HG02763 (cell line): Measurements from ENCODE around the gene SOX6.
A peak's percentile ranks its signal among the peaks of the same experiment; 100 is the strongest.

Experiments
- ATAC-seq: cut with Tn5 transposase; IDR thresholded peaks from one replicate; pipeline ENCODE4 v1.9.1; 2021; ENCODE audit warnings: mild to moderate bottlenecking, moderate library complexity; ENCODE audit not compliant: unreplicated experiment

The SOX6 gene

DNA sequence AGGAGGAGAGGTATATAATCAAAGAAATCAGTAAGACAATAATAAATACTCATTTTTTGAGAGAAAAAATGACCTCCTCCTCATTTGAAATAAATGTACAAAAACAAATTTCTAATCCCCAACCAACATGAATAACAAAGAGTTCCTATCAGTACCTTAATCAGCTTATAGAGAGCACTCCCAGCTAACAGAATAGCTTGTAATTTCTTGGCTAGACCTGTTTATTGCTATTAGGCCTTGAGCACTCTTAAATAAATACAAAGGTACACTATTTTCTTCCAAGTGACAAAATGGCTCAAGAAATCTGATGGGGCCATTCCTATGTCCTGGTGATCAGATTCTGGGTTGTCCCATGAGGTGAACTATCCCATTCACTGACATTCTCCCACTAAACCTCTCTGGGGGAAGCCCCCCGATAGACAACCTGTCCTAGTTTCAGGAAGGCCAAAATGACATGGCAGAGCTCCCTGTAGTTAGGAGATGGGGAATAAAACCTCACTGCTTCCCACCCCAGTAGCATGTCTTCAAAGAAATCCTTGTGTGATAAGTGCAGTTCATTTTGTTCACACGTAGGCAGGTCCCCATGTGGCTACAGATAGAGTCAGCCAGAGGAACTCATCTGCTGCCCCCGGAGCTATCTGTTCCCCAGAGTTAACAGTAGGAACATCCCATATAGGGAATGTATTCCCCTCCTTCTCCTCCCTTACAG lies 385.7 kb downstream of the SOX6 start:
- ATAC-seq, result no peak

DNA sequence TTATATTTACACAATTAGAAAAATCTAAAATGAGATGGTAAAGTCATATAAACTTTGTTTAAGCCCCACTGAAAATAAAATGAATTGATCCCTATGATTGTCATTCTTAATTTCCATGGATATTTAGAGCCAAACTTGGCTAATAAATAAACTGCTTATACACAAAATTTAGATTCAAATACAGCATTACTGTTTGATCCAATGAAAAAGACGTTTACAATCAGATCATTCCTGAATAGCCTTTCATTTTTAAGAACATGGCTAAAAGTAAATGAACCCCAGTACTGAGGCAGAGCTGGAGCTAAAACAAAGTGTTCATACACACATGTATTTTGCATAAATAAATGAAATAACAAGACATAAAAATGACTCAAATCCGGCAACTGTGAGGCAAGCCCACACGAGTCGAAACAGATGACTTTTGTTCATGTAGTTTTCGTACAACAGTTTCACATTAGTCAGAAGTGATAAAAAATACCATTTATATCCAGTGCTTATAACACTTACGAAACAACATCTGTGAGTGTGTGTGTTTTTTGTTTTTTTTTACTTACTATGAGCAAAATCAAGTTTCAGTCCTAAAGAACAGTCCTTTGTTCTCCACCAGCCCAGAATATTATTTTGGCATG lies 386.5 kb downstream of the SOX6 start:
- no peak for ATAC-seq

DNA sequence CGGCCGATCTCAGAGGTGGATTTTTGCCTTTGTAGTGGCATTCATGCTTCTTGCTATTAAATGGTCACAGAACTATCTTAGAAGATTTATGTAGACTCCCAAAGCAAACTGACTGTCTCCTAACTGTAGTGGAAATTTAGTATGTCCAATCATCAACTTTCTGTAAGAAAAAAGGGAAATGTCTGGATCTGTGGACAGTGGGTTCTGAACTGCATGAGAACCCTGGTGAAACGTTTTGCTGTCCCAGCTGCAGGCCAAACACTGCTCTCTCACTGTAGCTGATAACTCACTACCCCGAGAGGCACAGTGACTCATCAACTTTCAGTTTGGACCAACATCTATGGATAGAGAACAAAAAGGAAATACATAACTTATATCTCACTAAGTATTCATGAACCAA lies 387.1 kb downstream of the SOX6 start:
- ATAC-seq, result peak; percentile 73

DNA sequence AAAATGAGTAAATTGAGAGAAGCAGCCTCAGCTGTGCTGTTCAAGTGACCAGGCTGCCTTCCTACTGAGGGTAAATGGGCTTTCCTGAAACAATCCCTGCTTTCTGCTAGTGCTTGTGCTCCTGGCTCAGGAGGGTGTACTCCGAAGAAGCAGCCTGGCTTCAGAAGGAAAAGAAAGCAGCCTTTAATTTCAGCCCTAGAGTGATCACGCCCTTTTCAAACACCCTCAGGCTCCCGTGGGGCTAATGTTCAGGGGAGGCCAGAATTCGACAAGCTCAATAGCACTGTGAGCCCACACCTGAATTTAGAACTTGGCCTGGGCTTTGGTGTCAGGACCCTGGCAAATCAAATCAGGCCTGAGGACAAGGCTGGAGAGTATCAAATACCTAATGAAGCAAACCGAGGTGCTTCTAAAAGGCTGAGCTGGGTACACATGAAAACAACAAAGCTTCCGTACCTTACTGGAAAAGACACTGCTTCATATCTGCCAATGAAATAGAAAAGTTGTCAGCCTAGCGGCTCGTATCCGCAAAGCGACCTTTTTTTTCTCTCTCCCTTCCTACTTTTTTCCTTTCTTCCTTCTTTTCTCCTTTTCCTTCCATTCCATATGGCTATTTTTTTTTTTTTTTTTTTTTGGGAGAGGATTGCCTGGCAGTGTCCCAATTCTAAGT lies 387.8 kb downstream of the SOX6 start:
- no peak for ATAC-seq

DNA sequence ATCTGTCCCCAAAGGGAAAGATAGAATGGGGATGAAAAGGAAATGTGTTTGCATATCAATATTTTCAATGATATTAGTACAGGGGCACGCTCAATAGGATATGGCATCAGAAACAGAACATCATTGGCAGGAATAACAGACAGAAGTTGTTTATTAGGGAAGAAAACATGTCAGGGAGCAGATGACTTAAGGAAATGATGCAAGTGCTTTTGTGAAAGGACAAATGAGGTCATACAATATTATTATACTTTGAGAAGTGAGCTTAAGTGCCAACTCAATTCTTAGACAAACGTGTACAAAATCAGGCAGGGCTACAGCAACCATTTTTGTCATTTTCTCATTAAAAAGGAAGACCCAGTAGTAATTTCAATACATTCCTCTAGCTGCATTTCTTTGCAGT lies 388.4 kb downstream of the SOX6 start:
- no peak for ATAC-seq

DNA sequence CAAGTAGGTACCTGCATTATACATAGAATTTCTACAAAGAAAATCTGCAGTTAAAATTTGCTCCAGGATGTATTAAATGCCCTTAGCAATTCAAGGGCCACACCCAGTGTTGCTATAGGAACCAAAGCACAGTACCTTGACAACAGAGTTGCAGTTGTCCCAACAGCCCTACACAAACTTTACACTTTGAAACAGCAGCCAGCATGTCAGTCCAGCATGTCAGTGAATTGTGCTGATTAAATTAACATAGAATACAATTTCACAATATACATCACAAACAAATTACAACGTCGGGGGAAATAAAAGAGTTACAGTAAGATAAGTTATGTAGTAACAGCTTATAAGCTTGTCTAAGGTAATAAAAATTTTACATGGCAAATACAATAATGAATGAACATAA lies 389.2 kb downstream of the SOX6 start:
- ATAC-seq, result no peak

DNA sequence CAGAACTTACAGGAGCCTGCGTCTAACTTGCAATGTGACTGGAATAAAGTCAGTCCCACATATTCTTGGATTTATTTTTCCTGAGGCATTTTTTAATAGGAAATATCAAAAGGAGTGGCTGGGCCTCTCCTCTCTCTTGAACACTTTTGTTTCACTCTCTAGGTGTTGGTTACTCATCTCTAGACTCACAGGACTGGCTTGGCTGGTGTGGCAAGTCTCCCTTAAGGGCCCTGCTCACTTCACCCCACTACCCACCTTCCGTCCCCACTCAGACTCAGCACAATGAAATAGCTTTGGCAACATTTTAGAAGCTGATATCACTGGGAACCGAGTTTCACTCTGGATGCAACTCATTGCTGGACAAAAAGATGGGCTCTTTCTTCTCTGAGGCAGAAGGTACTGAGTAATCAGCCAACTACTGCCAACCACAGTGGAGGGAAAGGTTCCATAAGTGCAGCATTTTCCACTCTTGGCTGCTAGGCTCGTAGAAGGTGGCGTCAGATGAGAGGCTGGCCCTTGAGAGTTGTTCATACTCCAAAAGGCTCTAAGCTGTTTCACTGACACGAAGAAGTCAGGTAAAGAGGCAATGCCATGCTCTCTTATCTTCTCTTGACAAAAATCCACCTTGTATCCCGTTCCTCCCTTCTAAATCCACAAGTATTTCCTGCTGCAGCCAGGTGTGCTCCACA lies 390.6 kb downstream of the SOX6 start:
- ATAC-seq, result no peak

DNA sequence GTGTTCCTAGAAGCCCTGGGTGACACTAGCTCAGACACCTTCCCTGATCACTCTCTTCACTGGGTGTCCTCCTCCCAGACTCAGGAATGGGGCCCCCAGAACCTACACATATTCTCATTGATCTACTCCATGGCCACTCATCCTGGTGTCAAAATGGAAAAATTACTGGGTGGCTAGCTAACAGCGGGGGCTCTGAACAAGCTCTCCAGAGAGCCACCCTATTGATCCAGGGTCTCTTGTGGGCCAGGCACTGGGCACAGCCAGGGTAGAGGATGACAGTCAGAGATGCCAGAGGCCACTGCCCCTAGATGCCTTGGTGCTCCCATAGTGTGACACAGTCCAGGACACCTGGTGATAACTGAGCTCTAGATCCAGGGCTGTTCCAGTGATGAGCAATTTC lies 393.1 kb downstream of the SOX6 start:
- ATAC-seq, result no peak

DNA sequence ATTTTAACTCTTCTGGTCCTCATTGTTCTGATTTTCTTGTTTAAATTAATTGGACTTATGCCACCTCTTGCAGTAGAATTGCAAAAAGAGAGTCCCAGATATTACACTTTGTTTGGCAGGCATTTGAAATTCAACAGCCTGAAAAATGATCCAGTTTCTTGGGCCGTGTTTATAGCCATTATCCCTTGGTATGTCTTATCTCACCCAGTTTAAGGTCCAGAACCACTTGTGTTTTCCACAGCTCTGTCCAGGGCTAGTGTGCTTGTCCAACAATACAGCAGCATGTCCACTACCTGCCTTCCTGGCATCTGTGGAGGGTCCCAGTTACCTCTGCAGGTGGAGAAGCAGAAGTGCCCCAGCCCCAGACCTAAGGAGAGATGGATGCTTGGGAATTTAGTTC lies 397.4 kb downstream of the SOX6 start:
- ATAC-seq, result no peak

DNA sequence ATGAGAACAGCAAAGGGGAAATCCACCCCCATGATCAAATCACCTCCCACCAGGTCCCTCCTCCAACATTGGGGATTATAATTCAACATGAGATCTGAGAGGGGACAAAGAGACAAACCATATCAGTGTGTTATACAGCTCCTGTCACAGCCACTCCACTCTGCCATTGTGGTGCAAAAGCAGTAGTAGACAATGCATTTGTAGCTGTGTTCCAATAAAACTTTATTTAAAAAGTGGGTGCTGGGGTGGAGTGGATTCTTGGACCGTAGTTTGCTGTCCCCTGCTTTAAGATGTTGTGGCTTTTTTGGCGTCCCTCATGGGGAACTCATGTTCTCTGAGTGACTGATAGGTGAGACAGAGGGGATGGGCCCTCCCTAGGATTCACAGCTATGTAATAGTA lies 399.1 kb downstream of the SOX6 start:
- no peak for ATAC-seq

DNA sequence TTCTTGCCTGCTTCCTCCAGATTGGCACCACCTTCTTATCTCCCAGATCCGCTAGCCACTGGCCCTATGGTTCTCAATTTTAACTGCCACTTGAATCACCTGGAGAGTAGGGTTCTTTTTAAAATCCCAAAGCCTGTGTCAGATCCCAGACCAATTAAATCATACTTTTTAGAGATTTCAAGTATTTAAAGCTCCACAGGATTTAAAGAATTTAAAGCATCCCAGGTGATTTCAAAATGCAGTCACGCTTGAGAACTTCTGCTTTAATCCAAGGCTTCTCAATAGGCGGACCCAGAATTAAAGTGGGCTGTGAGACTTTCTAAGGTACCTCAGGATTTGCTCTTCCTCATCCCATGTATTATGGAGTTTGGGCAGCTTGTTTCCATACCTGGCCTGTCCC lies 400.0 kb downstream of the SOX6 start:
- ATAC-seq, result no peak

DNA sequence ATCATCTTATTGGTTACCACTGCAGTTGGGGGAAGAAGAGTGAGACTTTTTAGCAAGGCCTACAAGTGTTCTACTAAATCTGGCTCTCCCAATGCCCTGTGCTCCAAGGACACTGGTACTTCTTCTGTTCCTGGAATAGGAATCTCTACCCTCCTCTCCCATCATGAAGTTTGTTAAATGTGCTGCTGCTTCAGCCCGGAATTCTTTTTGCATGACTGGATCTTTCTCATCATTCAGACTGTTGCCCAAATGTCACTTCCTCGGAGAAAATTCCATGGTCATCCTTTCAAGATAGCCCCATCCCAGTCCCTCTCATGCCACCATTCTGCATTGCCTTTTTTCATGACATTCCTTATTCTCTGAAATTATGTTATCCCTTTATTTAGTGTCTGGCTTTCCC lies 400.8 kb downstream of the SOX6 start:
- no peak for ATAC-seq

DNA sequence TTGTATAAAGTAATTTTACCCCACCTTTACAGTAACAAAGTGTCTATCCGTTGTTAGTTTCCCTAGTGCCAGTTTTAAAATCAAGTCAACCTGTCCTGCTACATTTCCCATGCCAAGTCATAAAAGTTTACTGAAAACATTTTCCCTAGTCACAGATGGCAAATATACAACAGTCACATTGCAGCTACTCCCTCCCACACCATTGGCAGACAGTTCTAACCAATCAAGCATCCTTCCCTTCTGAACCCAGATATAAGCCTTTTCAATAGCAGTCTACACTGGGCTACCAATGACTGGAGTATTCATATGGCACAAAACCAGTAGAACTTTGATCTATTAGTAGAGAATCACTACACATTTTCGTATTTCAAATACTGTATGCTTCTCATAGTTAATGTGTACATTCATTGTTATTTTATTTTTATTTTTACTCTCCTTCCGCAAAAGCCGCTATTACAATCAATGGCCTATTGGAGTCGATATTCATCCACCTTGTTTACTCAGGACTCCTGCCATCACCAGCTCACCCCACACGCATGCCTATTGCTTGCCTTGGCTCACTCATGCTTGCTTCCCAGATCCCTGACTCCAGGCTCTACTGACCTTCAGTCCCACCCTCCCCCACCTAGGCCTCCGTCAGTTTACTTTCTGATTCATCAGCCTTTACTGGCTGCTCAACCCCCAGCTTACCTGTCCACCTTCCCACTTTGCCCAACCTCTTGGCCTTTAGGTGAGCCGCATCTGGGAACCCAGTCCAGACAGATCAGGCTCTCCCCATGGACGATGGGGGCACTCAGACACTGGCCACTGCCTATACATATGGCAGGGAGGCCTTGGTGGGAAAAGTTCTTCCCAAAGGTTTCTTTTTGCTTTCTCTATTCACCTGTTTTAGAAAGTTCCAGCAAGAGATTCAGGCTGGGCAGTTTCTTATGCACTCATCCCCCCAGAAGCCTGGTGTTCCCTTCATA lies 408.4 kb downstream of the SOX6 start:
- no peak for ATAC-seq

DNA sequence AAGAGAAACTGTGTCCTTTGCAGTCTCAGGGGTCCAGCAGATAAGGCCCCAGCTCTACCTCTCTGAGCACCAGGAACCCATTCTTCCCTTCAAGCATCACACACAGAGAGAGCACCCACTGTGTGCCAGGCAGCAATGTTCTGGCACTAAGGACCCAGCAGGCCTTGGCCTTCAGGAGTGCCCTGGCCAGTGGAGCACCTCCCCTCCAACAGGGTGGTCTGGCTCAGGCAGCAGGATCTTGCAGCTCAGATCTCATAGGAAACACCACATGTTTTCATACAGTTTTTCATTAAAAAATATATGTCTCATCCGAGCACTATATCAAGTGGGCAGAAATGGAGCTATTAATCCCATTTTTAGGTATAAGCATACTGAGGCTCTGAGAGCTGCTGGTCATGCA lies 410.6 kb downstream of the SOX6 start:
- ATAC-seq, result no peak

DNA sequence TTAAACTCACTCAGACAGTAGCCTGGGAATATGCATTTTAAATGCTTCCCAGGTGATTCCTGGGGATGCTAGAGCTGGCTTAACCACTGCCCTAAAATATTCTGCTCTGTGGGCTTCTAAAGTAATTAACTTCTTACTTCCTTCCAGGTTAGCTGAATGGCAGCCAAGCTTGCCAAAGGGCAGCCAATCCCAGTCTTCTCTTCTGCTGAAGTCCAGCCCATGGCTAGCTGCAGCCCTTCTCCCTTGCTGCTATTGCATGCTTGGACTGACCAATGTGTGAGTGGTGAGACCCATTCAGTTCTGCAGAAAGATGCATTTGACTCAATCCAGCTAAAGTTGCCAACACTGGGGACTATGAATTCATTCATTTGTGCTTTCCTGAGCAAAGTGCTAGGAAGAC lies 411.9 kb downstream of the SOX6 start:
- no peak for ATAC-seq

DNA sequence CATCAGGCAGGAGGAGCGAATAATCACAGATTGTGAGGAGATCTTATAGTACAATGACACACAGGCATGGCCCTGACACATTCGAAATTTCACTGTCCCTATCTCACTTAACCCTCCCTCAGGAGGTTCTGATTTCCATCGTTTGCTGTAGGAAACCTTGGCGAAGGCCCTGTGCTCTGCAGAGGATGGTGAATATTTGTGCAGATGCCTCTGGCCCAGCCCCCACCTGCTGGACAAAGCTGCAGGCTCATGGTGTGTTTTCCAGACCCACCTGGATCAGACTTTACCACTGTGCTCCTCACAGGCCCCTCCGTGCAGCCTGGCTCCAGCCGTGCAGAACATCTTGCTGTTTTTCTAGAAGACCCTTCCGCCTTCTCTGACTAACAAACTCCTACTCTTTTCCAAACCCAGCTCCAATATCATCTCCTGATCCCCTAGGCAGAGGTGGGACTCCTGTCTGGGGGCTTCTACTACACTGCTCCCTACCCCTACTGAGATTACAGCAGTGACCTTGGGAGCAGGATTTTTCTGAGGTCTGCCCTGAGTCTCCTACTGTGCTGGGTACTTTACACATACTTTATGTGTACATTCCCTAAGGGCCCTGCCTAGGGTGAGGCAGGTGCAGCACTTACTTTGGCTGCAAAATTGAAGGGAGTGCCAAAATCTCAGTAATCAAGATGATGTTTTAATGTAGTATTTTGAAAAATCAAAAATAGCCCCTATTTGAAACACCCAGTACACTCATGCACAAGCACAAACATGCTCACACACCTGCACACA lies 412.7 kb downstream of the SOX6 start:
- ATAC-seq, result no peak

DNA sequence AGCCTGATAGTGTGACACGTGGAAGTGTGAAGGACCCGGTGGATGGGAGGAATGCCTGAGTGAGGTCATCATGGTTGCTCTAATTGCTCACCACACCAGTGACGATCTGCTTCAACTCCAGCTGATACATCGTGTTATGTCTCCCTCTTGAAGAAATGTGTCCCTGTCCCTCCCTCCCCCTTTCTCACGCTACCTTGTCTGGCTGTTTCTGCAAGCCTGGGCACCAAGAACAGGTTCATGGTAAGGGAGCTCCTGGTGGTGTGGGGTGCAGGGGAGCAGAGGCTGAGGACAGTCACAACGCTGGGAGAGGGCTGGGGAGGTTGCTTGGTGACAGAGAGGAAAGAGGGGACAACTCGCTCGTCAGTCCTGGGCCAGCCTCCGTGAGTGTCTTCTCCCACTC lies 413.4 kb downstream of the SOX6 start:
- no peak for ATAC-seq

DNA sequence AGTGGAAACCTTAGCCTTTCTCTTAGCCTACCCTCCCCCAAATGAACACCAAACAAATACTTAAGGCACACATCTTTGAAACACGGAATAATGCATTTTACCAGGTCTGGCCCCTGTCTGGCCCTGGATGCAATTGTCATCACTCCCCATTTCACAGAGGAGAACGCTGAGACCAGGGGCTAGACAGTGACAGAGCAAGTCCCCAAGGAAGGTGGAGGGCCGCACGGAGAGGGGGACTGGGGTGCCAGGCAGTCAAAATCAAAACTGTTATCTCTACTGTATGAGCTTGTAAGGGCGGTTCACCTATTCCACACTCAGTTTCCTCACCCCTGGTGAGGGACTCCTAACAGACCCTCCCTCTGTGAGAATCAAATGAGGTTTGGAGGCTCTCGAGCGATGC lies 414.2 kb downstream of the SOX6 start:
- ATAC-seq, result no peak

DNA sequence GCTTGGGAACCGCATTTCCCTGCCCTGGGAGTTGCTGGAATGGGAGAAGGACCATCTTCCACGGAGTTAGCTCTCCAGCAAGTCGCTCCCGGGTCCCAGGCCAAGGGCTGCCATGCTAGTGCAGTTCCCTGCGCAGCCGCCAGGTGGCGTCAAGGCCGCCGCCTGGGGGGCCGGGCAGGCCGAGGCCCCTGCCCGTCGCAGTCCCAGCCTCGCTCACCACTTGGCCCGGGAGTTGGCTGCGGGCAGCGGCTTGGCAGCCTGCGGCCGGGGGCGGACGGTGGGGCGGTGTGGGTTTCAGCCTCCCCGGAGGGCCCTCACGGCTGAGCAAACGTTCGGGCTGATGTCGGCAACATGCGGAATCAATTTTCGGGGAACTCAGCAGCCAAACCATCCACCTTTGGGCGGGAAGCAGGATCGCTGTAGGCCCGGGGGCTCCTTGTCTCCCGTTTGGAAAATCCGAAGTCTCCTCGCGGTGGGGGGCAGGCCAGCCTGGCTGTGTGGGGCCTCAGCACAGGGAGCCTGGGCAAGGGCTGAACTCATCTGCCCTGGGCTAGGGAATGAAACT lies 415.1 kb downstream of the SOX6 start:
- ATAC-seq, result no peak
